LNCaP clone FGC (cell line): ENCODE results near the gene PRKAG2.

ENCODE experiments used
- DNase-seq: peaks from one replicate; pipeline ENCODE4 v3.0.0-alpha.2; 2011; ENCODE audit warnings: low read depth
- H3K4me3 ChIP-seq: 2 replicates; pipeline ENCODE4 v1.5.1; 2011; ENCODE audit warnings: mild to moderate bottlenecking, low read depth, low read length, control low read depth
- CTCF ChIP-seq: IDR thresholded peaks from 2 replicates; pipeline ENCODE4 v1.5.1; 2012; ENCODE audit warnings: mild to moderate bottlenecking; ENCODE audit not compliant: control insufficient read depth, insufficient read depth; ENCODE audit errors: extremely low read depth

PRKAG2 gene

GRCh38 chr7:151806204-151806603 lies 70.7 kb downstream of the PRKAG2 start:
- no peak overlapping the region for H3K4me3 ChIP-seq
- TF ChIP-seq CTCF = no peak
- peak; percentile 28 for DNase-seq

GRCh38 chr7:151805191-151805590 lies 71.7 kb downstream of the PRKAG2 start:
- H3K4me3 ChIP-seq = no peak overlapping the region
- DNase-seq = no peak
- TF ChIP-seq CTCF = no peak

- H3K4me3 ChIP-seq = no peak overlapping the region
- TF ChIP-seq CTCF = no peak
- no peak for DNase-seq
These were observed 72.2 kb downstream of the PRKAG2 start for GRCh38 chr7:151804756-151805155.

GRCh38 chr7:151803841-151804240 lies 73.1 kb downstream of the PRKAG2 start:
- TF ChIP-seq CTCF = no peak
- H3K4me3 ChIP-seq = no peak overlapping the region
- DNase-seq = no peak

- no peak for DNase-seq
- no peak overlapping the region for H3K4me3 ChIP-seq
- no peak for TF ChIP-seq CTCF
These were observed 74.5 kb downstream of the PRKAG2 start for GRCh38 chr7:151802469-151802846.

DNA sequence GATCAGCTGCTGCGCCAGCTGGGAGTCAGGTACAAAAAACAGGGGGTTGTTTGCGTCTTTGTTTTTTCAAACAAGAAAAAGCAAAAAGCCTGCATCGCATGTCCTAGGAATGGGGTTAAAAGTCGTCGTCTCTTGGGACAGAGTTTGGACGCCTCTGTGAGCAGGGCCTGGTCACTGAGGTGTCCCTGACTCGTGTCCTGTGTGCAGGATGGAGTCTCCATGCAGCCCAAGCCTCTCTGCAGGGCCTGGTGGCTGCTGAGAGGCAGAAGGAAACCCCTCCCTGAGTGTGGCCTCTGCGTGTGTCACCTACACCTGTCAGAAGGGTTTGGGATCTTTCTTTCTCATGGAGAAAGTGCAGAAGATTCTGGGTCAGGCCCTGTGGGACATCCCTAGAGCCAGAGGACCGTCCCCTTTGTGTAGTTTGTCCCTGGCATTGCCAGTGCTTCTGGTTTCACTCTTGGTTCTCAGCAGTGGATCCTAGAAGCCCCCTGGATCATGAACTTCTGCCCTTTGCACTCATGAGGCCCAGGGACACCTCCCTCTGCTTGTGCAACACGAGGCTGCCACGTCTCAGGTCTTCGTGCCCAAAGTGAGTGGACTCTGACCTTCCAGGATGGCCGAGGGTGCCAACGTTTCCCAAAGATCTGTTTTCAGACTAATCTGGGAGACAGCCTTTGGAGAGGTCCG lies 75.0 kb downstream of the PRKAG2 start:
- no peak for TF ChIP-seq CTCF
- no peak overlapping the region for H3K4me3 ChIP-seq
- no peak for DNase-seq

GRCh38 chr7:151801291-151801690 lies 75.6 kb downstream of the PRKAG2 start:
- TF ChIP-seq CTCF = no peak
- DNase-seq = no peak
- no peak overlapping the region for H3K4me3 ChIP-seq
